SU-DHL-6 (cell line): ENCODE data around the gene BLM.

Experiments used
- H2AFZ ChIP-seq: fragments of 200-600 bp; sonication (generic); 2 replicates; pipeline ENCODE4 v1.6.1; 2014; ENCODE audit warnings: low read depth, mild to moderate bottlenecking, moderate library complexity, mixed read lengths, antibody characterized with exemption, low read length; ENCODE audit not compliant: severe bottlenecking
- H3F3A ChIP-seq: fragments of 200-600 bp; shearing (Covaris generic); 2 replicates; pipeline ENCODE4 v1.6.0; 2016; ENCODE audit warnings: antibody characterized with exemption, mild to moderate bottlenecking; ENCODE audit not compliant: insufficient read depth
- H3K27ac ChIP-seq: fragments of 200-600 bp; sonication (generic); 2 replicates; pipeline ENCODE4 v1.5.1; 2016; ENCODE audit warnings: low read depth, mild to moderate bottlenecking, low read length, moderate library complexity, mixed read lengths
- H3K27me3 ChIP-seq: fragments of 200-600 bp; sonication (generic), shearing (Covaris generic); 2 replicates; pipeline ENCODE4 v1.6.0; 2014; ENCODE audit warnings: mild to moderate bottlenecking, low read length
- H3K36me3 ChIP-seq: fragments of 200-600 bp; sonication (generic); 2 replicates; pipeline ENCODE4 v1.6.1; 2014; ENCODE audit warnings: mild to moderate bottlenecking, low read length, mixed read lengths
- H3K4me2 ChIP-seq: fragments of 300-600, 200-600 bp; shearing (Covaris generic), sonication (generic); 2 replicates; pipeline ENCODE4 v1.6.0; 2014; ENCODE audit warnings: low read length, low read depth, mild to moderate bottlenecking; ENCODE audit not compliant: poor library complexity, severe bottlenecking
- H3K4me3 ChIP-seq: fragments of 200-600 bp; sonication (generic); 2 replicates; pipeline ENCODE4 v1.5.1; 2014; ENCODE audit warnings: antibody characterized with exemption, low read length, mild to moderate bottlenecking, mixed read lengths; ENCODE audit not compliant: insufficient read depth, poor library complexity, severe bottlenecking
- H3K79me2 ChIP-seq: fragments of 200-600 bp; sonication (generic); 2 replicates; pipeline ENCODE4 v1.6.1; 2014; ENCODE audit warnings: mild to moderate bottlenecking, low read length, moderate library complexity; ENCODE audit not compliant: insufficient read depth
- H3K9ac ChIP-seq: fragments of 200-600 bp; sonication (generic); 2 replicates; pipeline ENCODE4 v1.7.0; 2014; ENCODE audit warnings: mild to moderate bottlenecking, low read length
- H3K9me2 ChIP-seq: fragments of 200-600 bp; sonication (generic); replicated peaks from 2 replicates; pipeline ENCODE4 v1.6.1; 2014; ENCODE audit warnings: low read length; ENCODE audit not compliant: insufficient read depth
- H3K9me3 ChIP-seq: fragments of 200-600 bp; sonication (generic); 2 replicates; pipeline ENCODE4 v1.6.1; 2014; ENCODE audit warnings: low read length, mixed read lengths; ENCODE audit not compliant: insufficient read depth
- H4K20me1 ChIP-seq: fragments of 200-600 bp; sonication (generic); 2 replicates; pipeline ENCODE4 v1.6.1; 2014; ENCODE audit warnings: low read depth, mild to moderate bottlenecking, antibody characterized with exemption, low read length, moderate library complexity, mixed read lengths
- CTCF ChIP-seq: fragments of 200-600 bp; sonication (generic); IDR thresholded peaks from one replicate; pipeline ENCODE4 v1.5.1; 2017; ENCODE audit warnings: antibody characterized with exemption, mild to moderate bottlenecking, low read length, moderate library complexity; ENCODE audit not compliant: insufficient read depth, poor library complexity, severe bottlenecking
- EZH2phosphoT487 ChIP-seq: fragments of 200-600 bp; sonication (generic), shearing (Covaris generic); conservative IDR thresholded peaks from 2 replicates; pipeline ENCODE4 v1.6.1; 2018; ENCODE audit warnings: mild to moderate bottlenecking, antibody characterized with exemption, low read length, moderate library complexity, mixed read lengths

BLM gene

DNA sequence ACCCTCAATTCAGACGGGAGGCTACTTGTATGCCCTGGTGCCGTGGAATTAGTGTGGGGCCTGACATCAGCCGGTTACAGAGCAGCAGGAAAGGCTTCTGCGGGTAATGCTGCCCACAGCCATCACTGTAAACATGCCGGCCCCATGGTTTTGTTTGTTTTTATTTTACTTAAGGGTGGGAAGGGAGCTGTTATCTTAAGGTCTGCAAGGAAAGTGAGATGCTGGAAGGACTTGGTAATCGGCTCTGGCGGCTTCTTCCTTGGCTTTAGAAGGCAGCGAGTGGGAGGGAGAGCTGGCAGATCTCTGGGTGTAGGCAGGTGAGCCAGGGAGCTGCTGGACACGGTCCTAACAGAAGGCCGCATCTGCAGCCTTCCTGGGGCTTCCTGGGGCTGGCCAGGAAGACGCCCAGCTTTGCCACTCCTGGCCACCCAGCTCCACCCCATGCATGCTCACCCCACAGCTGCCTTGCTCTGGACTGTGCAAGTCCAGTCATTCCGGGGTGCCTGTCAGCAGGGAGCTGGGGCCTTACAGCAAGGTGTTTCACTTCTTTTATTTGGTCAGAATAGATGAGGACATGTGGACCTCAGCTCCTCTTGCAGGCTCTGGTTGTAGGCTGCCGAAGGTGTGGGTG is 97.2 kb downstream of the BLM start:
- H3K36me3 ChIP-seq, result peaks cover 6% of the 10 kb centered on the region; the same call in 1 of the 2 replicates

GRCh38 chr15:90816401-90817116 is 99.4 kb downstream of the BLM start:
- H2AFZ ChIP-seq, result no peak overlapping the region
- no peak overlapping the region for H3K4me2 ChIP-seq

More for the DNA sequence above, 97.2 kb downstream of the BLM start:
- Histone ChIP-seq H3K79me2 (no peaks in the 10 kb centered on the region), H3K9me3 (no peaks in the 10 kb centered on the region), H3F3A (no peaks in the 10 kb centered on the region), H3K9ac (no peak overlapping the region), H3K27me3 (no peaks in the 10 kb centered on the region), H3K4me2 (no peak overlapping the region), H3K27ac (no peak overlapping the region), H3K9me2 (no peaks in the 10 kb centered on the region), H3K4me3 (no peak overlapping the region), H2AFZ (no peak overlapping the region), H4K20me1 (no peaks in the 10 kb centered on the region)
- TF ChIP-seq EZH2phosphoT487, result no peak
- TF ChIP-seq CTCF, result no peak

DNA sequence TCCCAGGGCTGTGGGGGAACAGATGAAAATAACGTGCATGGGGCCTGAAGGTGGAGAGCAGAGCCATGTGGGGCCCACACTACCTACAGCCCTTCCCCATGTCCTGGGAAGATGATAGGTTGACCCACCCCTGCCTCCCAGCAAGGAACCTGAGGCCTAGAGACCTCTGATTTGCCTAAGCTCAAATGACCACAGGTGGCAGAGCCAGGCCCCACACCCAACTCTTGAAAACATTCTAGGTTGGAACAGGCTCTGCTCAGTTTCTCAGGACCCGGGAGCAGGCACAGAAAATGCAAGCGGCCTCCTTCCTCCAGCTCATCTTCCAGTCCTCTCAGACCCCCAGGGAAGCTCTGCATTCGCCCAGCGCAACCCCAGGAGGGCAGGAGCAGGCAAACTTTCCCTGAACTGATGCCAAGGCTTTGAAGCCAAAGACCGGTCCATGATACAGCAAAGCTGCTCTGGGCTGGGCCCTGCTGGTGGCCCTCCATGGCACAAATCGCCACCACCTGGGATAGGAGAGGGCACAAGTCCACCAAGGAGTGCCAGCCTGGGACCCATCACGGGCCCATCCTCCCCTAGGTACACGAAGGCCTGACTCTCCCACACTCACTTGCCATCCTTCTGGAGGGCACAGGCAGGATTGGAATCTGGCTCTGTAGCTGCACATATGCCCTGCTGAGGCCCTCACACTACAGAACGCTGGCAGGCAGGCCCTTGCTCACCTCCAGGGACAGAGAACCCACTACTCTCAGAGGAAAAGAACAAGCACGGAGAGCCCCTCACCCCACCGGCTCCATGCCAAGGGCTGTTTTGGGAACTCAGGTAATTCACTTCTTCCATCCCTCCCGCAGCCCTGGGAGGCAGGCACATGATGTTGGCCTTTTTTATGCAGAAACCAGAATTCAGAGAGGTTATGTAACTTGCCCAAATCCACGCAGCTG is 100.2 kb downstream of the BLM start:
- Histone ChIP-seq H3K4me2 (no peak overlapping the region), H3K9ac (no peak overlapping the region)

More at GRCh38 chr15:90816401-90817116, 99.4 kb downstream of the BLM start:
- no peaks in the 10 kb centered on the region for H4K20me1 ChIP-seq
- H3K9me3 ChIP-seq, result no peaks in the 10 kb centered on the region
- H3K9ac ChIP-seq, result no peak overlapping the region
- H3K27me3 ChIP-seq, result no peaks in the 10 kb centered on the region
- H3K4me3 ChIP-seq, result no peak overlapping the region
- H3K27ac ChIP-seq, result no peak overlapping the region
- H3K79me2 ChIP-seq, result no peaks in the 10 kb centered on the region
- TF ChIP-seq CTCF (no peak), EZH2phosphoT487 (no peak)
- no peaks in the 10 kb centered on the region; the same call in 1 of the 2 replicates for H3K36me3 ChIP-seq
- no peaks in the 10 kb centered on the region for H3K9me2 ChIP-seq
- H3F3A ChIP-seq, result no peaks in the 10 kb centered on the region

More for the DNA sequence above, 100.2 kb downstream of the BLM start:
- H3K9me3 ChIP-seq, result no peaks in the 10 kb centered on the region
- no peaks in the 10 kb centered on the region for H3K36me3 ChIP-seq
- no peaks in the 10 kb centered on the region for H3K27me3 ChIP-seq
- H3K4me3 ChIP-seq, result no peak overlapping the region
- no peaks in the 10 kb centered on the region for H3K79me2 ChIP-seq
- no peak for TF ChIP-seq CTCF
- H3K27ac ChIP-seq, result no peak overlapping the region
- no peaks in the 10 kb centered on the region for H3F3A ChIP-seq
- no peaks in the 10 kb centered on the region for H4K20me1 ChIP-seq
- no peak overlapping the region for H2AFZ ChIP-seq
- H3K9me2 ChIP-seq, result no peaks in the 10 kb centered on the region
